ENCODE results near the gene PDE1A.

PDE1A gene

DNA sequence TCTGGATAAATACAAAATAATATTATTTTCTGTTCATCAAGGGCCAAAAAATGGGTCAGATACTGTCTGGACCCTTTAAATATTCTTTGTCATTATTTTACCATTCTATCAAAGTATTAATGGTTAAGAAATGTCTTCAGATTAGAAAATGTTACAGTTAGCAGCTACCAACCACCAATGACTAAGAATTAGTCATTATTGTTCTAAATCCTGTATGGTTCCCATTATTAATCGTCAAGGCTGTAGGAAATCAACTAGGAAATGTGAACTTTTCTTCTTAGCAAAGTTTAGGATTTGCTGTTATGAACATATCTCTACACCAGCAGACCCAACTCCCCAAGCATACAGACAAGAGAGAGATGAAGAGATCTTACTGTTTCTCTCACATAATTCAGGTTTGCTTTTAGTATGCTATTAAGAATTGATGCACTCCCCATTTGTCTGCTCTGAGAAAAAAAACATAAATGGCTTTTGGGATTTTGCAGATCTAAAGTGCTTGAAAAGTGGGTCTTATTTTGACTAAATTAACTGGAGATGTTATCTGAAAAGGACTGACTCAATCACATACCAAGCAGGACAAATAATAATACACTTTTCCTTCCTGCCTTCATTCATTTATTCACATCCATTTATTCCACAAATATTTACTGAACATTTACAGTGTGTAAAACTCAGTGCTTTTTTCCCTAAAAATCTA is 293.5 kb downstream of the PDE1A start:
- TF ChIP-seq EZH2phosphoT487 (IDR thresholded peaks at IDR 0.05; ENCODE audit: borderline replicate concordance) (no peak), CTCF (conservative IDR thresholded peaks at IDR 0.05; ENCODE audit: low read length) (no peak)
- Histone ChIP-seq H3F3A (ENCODE audit: low read depth) (no peaks in the 10 kb centered on the region), H3K4me1 (ENCODE audit: insufficient read depth, low read length, poor library complexity, severe bottlenecking) (no peaks in the 10 kb centered on the region), H4K20me1 (ENCODE audit: insufficient read depth, low read length, poor library complexity, severe bottlenecking) (no peaks in the 10 kb centered on the region), H2AFZ (ENCODE audit: low read length) (no peak overlapping the region), H3K27me3 (ENCODE audit: insufficient read depth, low read length, poor library complexity, severe bottlenecking) (no peaks in the 10 kb centered on the region), H3K9me2 (replicated peaks; ENCODE audit: low read depth, low read length) (no peaks in the 10 kb centered on the region), H3K9me3 (ENCODE audit: insufficient read depth, low read depth, low read length) (no peaks in the 10 kb centered on the region), H3K9ac (ENCODE audit: low read depth, low read length, poor library complexity, severe bottlenecking) (no peak overlapping the region), H3K4me2 (ENCODE audit: low read depth, low read length, poor library complexity, severe bottlenecking) (no peak overlapping the region), H3K4me3 (ENCODE audit: low read length, poor library complexity, severe bottlenecking) (no peak overlapping the region), H3K79me2 (ENCODE audit: insufficient read depth, low read length) (no peaks in the 10 kb centered on the region), H3K36me3 (ENCODE audit: insufficient read depth, low read length) (no peaks in the 10 kb centered on the region)

GRCh38 chr2:182132605-182133004 is 294.2 kb downstream of the PDE1A start:
- Histone ChIP-seq H3K9ac (ENCODE audit: low read depth, low read length, poor library complexity, severe bottlenecking) (no peak overlapping the region), H3K4me3 (ENCODE audit: low read length, poor library complexity, severe bottlenecking) (no peak overlapping the region), H3K9me3 (ENCODE audit: insufficient read depth, low read depth, low read length) (no peaks in the 10 kb centered on the region), H3K79me2 (ENCODE audit: insufficient read depth, low read length) (no peaks in the 10 kb centered on the region), H3K4me1 (ENCODE audit: insufficient read depth, low read length, poor library complexity, severe bottlenecking) (no peaks in the 10 kb centered on the region), H3K4me2 (ENCODE audit: low read depth, low read length, poor library complexity, severe bottlenecking) (no peak overlapping the region), H3F3A (ENCODE audit: low read depth) (no peaks in the 10 kb centered on the region), H3K27me3 (ENCODE audit: insufficient read depth, low read length, poor library complexity, severe bottlenecking) (no peaks in the 10 kb centered on the region), H3K36me3 (ENCODE audit: insufficient read depth, low read length) (no peaks in the 10 kb centered on the region), H4K20me1 (ENCODE audit: insufficient read depth, low read length, poor library complexity, severe bottlenecking) (no peaks in the 10 kb centered on the region), H3K9me2 (replicated peaks; ENCODE audit: low read depth, low read length) (no peaks in the 10 kb centered on the region), H2AFZ (ENCODE audit: low read length) (no peak overlapping the region)
- TF ChIP-seq EZH2phosphoT487 (IDR thresholded peaks at IDR 0.05; ENCODE audit: borderline replicate concordance) (no peak), CTCF (conservative IDR thresholded peaks at IDR 0.05; ENCODE audit: low read length) (peak; percentile 35)

- Histone ChIP-seq H3K4me2 (ENCODE audit: low read depth, low read length, poor library complexity, severe bottlenecking) (no peak overlapping the region), H3K27me3 (ENCODE audit: insufficient read depth, low read length, poor library complexity, severe bottlenecking) (no peaks in the 10 kb centered on the region), H2AFZ (ENCODE audit: low read length) (no peak overlapping the region), H3F3A (ENCODE audit: low read depth) (no peaks in the 10 kb centered on the region), H3K79me2 (ENCODE audit: insufficient read depth, low read length) (no peaks in the 10 kb centered on the region), H3K36me3 (ENCODE audit: insufficient read depth, low read length) (no peaks in the 10 kb centered on the region), H3K4me1 (ENCODE audit: insufficient read depth, low read length, poor library complexity, severe bottlenecking) (no peaks in the 10 kb centered on the region), H3K9ac (ENCODE audit: low read depth, low read length, poor library complexity, severe bottlenecking) (no peak overlapping the region), H4K20me1 (ENCODE audit: insufficient read depth, low read length, poor library complexity, severe bottlenecking) (no peaks in the 10 kb centered on the region), H3K9me3 (ENCODE audit: insufficient read depth, low read depth, low read length) (no peaks in the 10 kb centered on the region), H3K9me2 (replicated peaks; ENCODE audit: low read depth, low read length) (no peaks in the 10 kb centered on the region), H3K4me3 (ENCODE audit: low read length, poor library complexity, severe bottlenecking) (no peak overlapping the region)
- no peak for TF ChIP-seq EZH2phosphoT487 (IDR thresholded peaks at IDR 0.05; ENCODE audit: borderline replicate concordance)
- no peak for TF ChIP-seq CTCF (conservative IDR thresholded peaks at IDR 0.05; ENCODE audit: low read length)
Measured at GRCh38 chr2:182128821-182129707, 297.8 kb downstream of the PDE1A start.

All from Loucy (cell line).